ENCODE results near the gene ATG13. TPM values are rescaled to one million over a fixed set of nuclear protein-coding genes. Genes with fewer than 3 reads are reported as not detected.
"Not testable (repeated sequence)": the region's sequence is repeated elsewhere in the genome, so short reads cannot be mapped to it uniquely, and the experiment has no call there.

ATG13 gene
- total RNA-seq, 2 experiments from 2014 or later: 46.4 to 53.2 TPM

DNA sequence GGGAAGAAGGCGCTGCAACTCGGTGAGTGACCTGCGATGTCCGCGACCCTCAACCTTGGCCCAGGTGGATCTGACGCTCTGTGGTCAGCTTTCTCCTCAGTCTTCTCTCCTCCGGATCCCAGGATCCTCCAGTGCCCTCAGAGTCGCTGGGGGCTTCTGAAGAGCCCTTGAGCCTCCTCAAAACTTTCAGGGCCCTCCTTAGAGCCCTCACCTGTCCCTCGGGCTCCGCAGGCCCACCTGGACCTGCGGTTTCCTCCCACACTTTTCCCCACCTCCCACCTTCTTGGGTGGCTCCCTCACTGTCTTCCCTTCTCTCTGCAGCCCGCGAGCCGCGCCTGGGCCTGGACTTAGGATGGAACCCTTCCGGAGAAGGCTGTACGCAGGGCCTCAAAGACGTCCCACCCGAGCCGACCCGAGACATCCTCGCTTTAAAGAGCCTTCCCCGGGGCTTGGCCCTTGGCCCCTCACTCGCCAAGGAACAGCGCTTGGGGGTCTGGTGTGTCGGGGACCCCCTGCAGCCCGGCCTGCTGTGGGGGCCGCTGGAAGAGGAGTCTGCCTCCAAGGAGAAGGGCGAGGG is 83.8 kb downstream of the ATG13 start:
- TSS peak; percentile 84 for BruUV-seq (replicated peaks)

DNA sequence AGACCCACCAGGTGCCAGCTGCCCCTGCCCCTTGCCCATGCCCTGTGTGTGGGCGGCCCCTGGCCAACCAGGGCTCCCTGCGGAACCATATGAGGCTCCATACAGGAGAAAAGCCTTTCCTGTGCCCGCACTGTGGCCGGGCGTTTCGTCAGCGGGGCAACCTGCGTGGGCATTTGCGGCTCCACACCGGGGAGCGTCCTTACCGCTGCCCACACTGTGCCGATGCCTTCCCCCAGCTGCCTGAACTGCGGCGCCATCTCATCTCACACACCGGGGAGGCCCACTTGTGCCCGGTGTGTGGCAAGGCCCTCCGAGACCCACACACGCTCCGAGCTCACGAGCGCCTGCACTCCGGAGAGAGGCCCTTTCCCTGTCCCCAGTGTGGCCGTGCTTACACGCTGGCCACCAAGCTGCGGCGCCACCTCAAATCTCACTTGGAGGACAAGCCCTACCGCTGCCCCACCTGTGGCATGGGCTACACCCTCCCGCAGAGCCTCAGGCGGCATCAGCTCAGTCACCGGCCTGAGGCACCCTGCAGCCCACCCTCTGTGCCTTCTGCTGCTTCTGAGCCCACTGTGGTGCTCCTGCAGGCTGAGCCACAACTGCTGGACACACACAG is 87.8 kb downstream of the ATG13 start:
- Histone ChIP-seq H3K79me2 (ENCODE audit: insufficient read depth, low read depth, low read length) (peaks cover 20% of the 10 kb centered on the region), H3K9me3 (ENCODE audit: low read length) (no peaks in the 10 kb centered on the region), H4K20me1 (ENCODE audit: insufficient read depth, low read length) (no peaks in the 10 kb centered on the region), H3K36me3 (ENCODE audit: insufficient read depth, low read length) (peaks cover 60% of the 10 kb centered on the region), H3K9me2 (ENCODE audit: insufficient read depth, low read length) (no peaks in the 10 kb centered on the region), H2AFZ (ENCODE audit: low read length) (no peak overlapping the region), H3K4me3 (ENCODE audit: low read depth, low read length, poor library complexity, severe bottlenecking) (no peak overlapping the region), H3K27ac (ENCODE audit: low read depth, low read length, poor library complexity, severe bottlenecking) (no peak overlapping the region), H3K4me1 (ENCODE audit: insufficient read depth, low read length, poor library complexity, severe bottlenecking) (peaks cover 8% of the 10 kb centered on the region), H3K4me2 (ENCODE audit: low read length) (no peak overlapping the region)
- BruUV-seq (replicated peaks): no TSS peak
- CTCF ChIA-PET (ENCODE audit: unreplicated experiment): no interaction called here
- TF ChIP-seq, protein P1, sequence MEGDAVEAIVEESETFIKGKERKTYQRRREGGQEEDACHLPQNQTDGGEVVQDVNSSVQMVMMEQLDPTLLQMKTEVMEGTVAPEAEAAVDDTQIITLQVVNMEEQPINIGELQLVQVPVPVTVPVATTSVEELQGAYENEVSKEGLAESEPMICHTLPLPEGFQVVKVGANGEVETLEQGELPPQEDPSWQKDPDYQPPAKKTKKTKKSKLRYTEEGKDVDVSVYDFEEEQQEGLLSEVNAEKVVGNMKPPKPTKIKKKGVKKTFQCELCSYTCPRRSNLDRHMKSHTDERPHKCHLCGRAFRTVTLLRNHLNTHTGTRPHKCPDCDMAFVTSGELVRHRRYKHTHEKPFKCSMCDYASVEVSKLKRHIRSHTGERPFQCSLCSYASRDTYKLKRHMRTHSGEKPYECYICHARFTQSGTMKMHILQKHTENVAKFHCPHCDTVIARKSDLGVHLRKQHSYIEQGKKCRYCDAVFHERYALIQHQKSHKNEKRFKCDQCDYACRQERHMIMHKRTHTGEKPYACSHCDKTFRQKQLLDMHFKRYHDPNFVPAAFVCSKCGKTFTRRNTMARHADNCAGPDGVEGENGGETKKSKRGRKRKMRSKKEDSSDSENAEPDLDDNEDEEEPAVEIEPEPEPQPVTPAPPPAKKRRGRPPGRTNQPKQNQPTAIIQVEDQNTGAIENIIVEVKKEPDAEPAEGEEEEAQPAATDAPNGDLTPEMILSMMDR (conservative IDR thresholded peaks at IDR 0.05; ENCODE audit: low read length): no peak
- no peak for TF ChIP-seq EZH2phosphoT487 (IDR thresholded peaks at IDR 0.05; ENCODE audit: borderline replicate concordance, low read depth, low read length)
- intact Hi-C loops (cut with micrococcal nuclease; ENCODE audit: unreplicated experiment): no loop called here
- no peak for DNase-seq (ENCODE audit: low spot score)
- POLR2A ChIA-PET: no interaction called here

More for the DNA sequence above, 83.8 kb downstream of the ATG13 start:
- Histone ChIP-seq H3K79me2 (ENCODE audit: insufficient read depth, low read depth, low read length) (peaks cover 35% of the 10 kb centered on the region), H3K36me3 (ENCODE audit: insufficient read depth, low read length) (peaks cover 39% of the 10 kb centered on the region), H3K9me3 (ENCODE audit: low read length) (no peaks in the 10 kb centered on the region), H3K4me2 (ENCODE audit: low read length) (peak overlapping the region; percentile 92), H3K27ac (ENCODE audit: low read depth, low read length, poor library complexity, severe bottlenecking) (peak overlapping the region; percentile 49), H3K9me2 (ENCODE audit: insufficient read depth, low read length) (no peaks in the 10 kb centered on the region), H4K20me1 (ENCODE audit: insufficient read depth, low read length) (no peaks in the 10 kb centered on the region), H2AFZ (ENCODE audit: low read length) (peak overlapping the region; percentile 63), H3K4me1 (ENCODE audit: insufficient read depth, low read length, poor library complexity, severe bottlenecking) (peaks cover 19% of the 10 kb centered on the region), H3K4me3 (ENCODE audit: low read depth, low read length, poor library complexity, severe bottlenecking) (peak overlapping the region; percentile 92)
- ChIA-PET CTCF (ENCODE audit: unreplicated experiment) (interaction anchor here (1.2 kb wide), 1 partner anchor 451 kb away, joined by 4 read pairs; no protein-coding TSS in a partner anchor), POLR2A (interaction anchor here (0.6 to 1.5 kb wide), 9 partner anchors 10 to 838 kb away, joined by 3 to 10 read pairs (median 5); partner anchors contain the start of genes ATG13 and HARBI1)
- intact Hi-C loops (cut with micrococcal nuclease; ENCODE audit: unreplicated experiment): no loop called here
- DNase-seq (ENCODE audit: low spot score): no peak
- TF ChIP-seq, protein P1 (conservative IDR thresholded peaks at IDR 0.05; ENCODE audit: low read length): no peak
- no peak for TF ChIP-seq EZH2phosphoT487 (IDR thresholded peaks at IDR 0.05; ENCODE audit: borderline replicate concordance, low read depth, low read length)

DNA sequence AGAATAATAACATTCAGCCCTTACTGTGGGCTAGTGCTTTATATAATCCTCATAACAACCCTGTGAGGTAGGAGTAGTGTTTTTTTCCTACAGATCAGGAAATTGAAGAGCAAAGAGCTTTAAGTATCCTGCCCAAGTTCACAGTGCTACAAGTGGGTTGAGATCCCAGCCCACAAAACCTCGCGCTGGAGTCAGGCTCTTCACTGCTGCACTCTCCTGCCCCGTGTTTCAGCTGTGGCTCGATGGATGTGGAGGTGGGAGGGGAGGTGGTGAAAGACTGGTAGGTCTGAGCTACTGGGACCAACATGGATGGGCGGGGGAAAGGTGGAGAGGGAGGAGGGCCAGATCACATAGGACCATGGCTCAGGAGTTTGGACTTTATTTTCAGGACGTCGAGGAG is 89.5 kb downstream of the ATG13 start:
- Histone ChIP-seq H3K79me2 (ENCODE audit: insufficient read depth, low read depth, low read length) (peaks cover 10% of the 10 kb centered on the region), H3K9me3 (ENCODE audit: low read length) (no peaks in the 10 kb centered on the region), H3K36me3 (ENCODE audit: insufficient read depth, low read length) (peaks cover 60% of the 10 kb centered on the region), H3K9me2 (ENCODE audit: insufficient read depth, low read length) (no peaks in the 10 kb centered on the region), H3K4me1 (ENCODE audit: insufficient read depth, low read length, poor library complexity, severe bottlenecking) (peaks cover 5% of the 10 kb centered on the region), H3K27ac (ENCODE audit: low read depth, low read length, poor library complexity, severe bottlenecking) (no peak overlapping the region), H4K20me1 (ENCODE audit: insufficient read depth, low read length) (no peaks in the 10 kb centered on the region), H2AFZ (ENCODE audit: low read length) (no peak overlapping the region), H3K4me2 (ENCODE audit: low read length) (no peak overlapping the region), H3K4me3 (ENCODE audit: low read depth, low read length, poor library complexity, severe bottlenecking) (no peak overlapping the region)
- no TSS peak for BruUV-seq (replicated peaks)
- ChIA-PET CTCF (ENCODE audit: unreplicated experiment) (interaction anchor here (0.7 kb wide), 1 partner anchor 217 kb away, joined by 4 read pairs; no protein-coding TSS in a partner anchor), POLR2A (interaction anchor here (0.6 to 0.9 kb wide), 3 partner anchors 15 to 1358 kb away, joined by 3 to 5 read pairs (median 4); no protein-coding TSS in a partner anchor)
- no peak for TF ChIP-seq EZH2phosphoT487 (IDR thresholded peaks at IDR 0.05; ENCODE audit: borderline replicate concordance, low read depth, low read length)
- TF ChIP-seq, protein P1 (conservative IDR thresholded peaks at IDR 0.05; ENCODE audit: low read length): no peak
- intact Hi-C loops (cut with micrococcal nuclease; ENCODE audit: unreplicated experiment): no loop called here
- DNase-seq (ENCODE audit: low spot score): no peak

DNA sequence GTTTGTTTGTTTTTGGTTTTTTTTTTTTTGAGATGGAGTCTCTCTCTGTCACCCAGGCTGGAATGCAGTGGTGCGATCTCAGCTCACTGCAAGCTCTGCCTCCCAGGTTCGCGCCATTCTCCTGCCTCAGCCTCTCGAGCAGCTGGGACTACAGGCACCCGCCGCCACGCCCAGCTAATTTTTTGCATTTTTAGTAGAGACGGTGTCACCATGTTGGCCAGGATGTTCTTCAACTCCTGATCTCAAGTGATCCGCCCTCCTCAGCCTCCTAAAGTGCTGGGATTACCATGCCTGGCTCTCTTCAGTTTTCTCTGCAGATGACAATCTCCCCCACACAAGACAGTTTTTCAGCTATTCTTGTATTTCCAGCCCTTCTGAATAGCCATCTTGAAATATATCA is 92.0 kb downstream of the ATG13 start:
- BruUV-seq (replicated peaks); H3K4me2 ChIP-seq (ENCODE audit: low read length); intact Hi-C loops (cut with micrococcal nuclease; ENCODE audit: unreplicated experiment); DNase-seq (ENCODE audit: low spot score); H4K20me1 ChIP-seq (ENCODE audit: insufficient read depth, low read length); H3K9me2 ChIP-seq (ENCODE audit: insufficient read depth, low read length); H3K9me3 ChIP-seq (ENCODE audit: low read length); H2AFZ ChIP-seq (ENCODE audit: low read length); H3K27ac ChIP-seq (ENCODE audit: low read depth, low read length, poor library complexity, severe bottlenecking); H3K79me2 ChIP-seq (ENCODE audit: insufficient read depth, low read depth, low read length); CTCF ChIA-PET (ENCODE audit: unreplicated experiment); H3K4me1 ChIP-seq (ENCODE audit: insufficient read depth, low read length, poor library complexity, severe bottlenecking); H3K4me3 ChIP-seq (ENCODE audit: low read depth, low read length, poor library complexity, severe bottlenecking): not testable (repeated sequence)
- POLR2A ChIA-PET: interaction anchor here (0.7 kb wide), 1 partner anchor 382 kb away, joined by 3 read pairs; no protein-coding TSS in a partner anchor
- peaks cover 39% of the 10 kb centered on the region for H3K36me3 ChIP-seq (ENCODE audit: insufficient read depth, low read length)
